Neuronal stem cell (in vitro differentiated cells): ENCODE data around the gene NKX2-2.

Experiments
- DNase-seq: peaks from one replicate; pipeline ENCODE4 v3.0.0-alpha.2; 2013; ENCODE audit warnings: low spot score
- H2AFZ ChIP-seq: one replicate; pipeline ENCODE4 v1.6.1; 2013; ENCODE audit warnings: mild to moderate bottlenecking, low read length, inconsistent platforms
- H2AK5ac ChIP-seq: 2 replicates; pipeline ENCODE4 v1.6.1; 2013; ENCODE audit warnings: low read depth, mild to moderate bottlenecking, inconsistent platforms, low read length, moderate library complexity, mixed read lengths
- H2BK120ac ChIP-seq: 2 replicates; pipeline ENCODE4 v1.6.1; 2013; ENCODE audit warnings: low read depth, mild to moderate bottlenecking, inconsistent platforms, low read length, moderate library complexity, mixed read lengths
- H2BK12ac ChIP-seq: one replicate; pipeline ENCODE4 v1.6.1; 2013; ENCODE audit warnings: low read length, inconsistent platforms
- H2BK15ac ChIP-seq: 2 replicates; pipeline ENCODE4 v1.6.1; 2013; ENCODE audit warnings: mild to moderate bottlenecking, low read length, inconsistent platforms, mixed read lengths
- H2BK5ac ChIP-seq: one replicate; pipeline ENCODE4 v1.6.1; 2013; ENCODE audit warnings: inconsistent platforms, mild to moderate bottlenecking, low read length, moderate library complexity
- H3K14ac ChIP-seq: one replicate; pipeline ENCODE4 v1.6.1; 2013; ENCODE audit warnings: low read length, inconsistent platforms
- H3K18ac ChIP-seq: 2 replicates; pipeline ENCODE4 v1.6.1; 2013; ENCODE audit warnings: low read length, inconsistent platforms
- H3K23ac ChIP-seq: 2 replicates; pipeline ENCODE4 v1.6.1; 2013; ENCODE audit warnings: low read depth, mild to moderate bottlenecking, mixed read lengths, low read length, inconsistent platforms; ENCODE audit not compliant: poor library complexity
- H3K27ac ChIP-seq: replicated peaks from 3 replicates; pipeline ENCODE4 v1.5.1; 2013; ENCODE audit warnings: low read length, inconsistent platforms
- H3K27me3 ChIP-seq, 3 experiments: 2 replicates each; pipeline ENCODE4 v1.6.1; 2013; ENCODE audit warnings: low read length in 3 of 3, mild to moderate bottlenecking in 2 of 3, inconsistent platforms in 1 of 3, low read depth in 1 of 3, mixed read lengths in 1 of 3, moderate library complexity in 1 of 3; ENCODE audit not compliant: control insufficient read depth in 3 of 3, insufficient read depth in 3 of 3
- H3K36me3 ChIP-seq, 2 donors: replicated peaks in 1 of 2; 2 replicates each; pipeline ENCODE4 v1.6.1; 2013; ENCODE audit warnings: low read length in 2 of 2; ENCODE audit not compliant: control insufficient read depth in 2 of 2, insufficient read depth in 2 of 2
- H3K4ac ChIP-seq: 2 replicates; pipeline ENCODE4 v1.6.1; 2013; ENCODE audit warnings: inconsistent platforms, mild to moderate bottlenecking, low read length, moderate library complexity
- H3K4me1 ChIP-seq, 2 donors: 1 replicate in 1 of 2; 2 replicates in 1 of 2; pipeline ENCODE4 v1.6.1; 2013; ENCODE audit warnings: low read length in 2 of 2, low read depth in 1 of 2; ENCODE audit not compliant: control insufficient read depth in 2 of 2, insufficient read depth in 1 of 2
- H3K4me2 ChIP-seq: one replicate; pipeline ENCODE4 v1.6.1; 2013; ENCODE audit warnings: mild to moderate bottlenecking, low read length, inconsistent platforms; ENCODE audit not compliant: insufficient read depth, poor library complexity, severe bottlenecking
- H3K4me3 ChIP-seq, 2 donors: 2 replicates each; pipeline ENCODE4 v1.5.1; 2013; ENCODE audit warnings: low read length in 2 of 2, mild to moderate bottlenecking in 2 of 2, inconsistent platforms in 1 of 2, moderate library complexity in 1 of 2
- H3K79me1 ChIP-seq: one replicate; pipeline ENCODE4 v1.6.1; 2013; ENCODE audit warnings: low read depth, mild to moderate bottlenecking, inconsistent platforms, low read length, moderate library complexity
- H3K9ac ChIP-seq: one replicate; pipeline ENCODE4 v1.6.1; 2013; ENCODE audit warnings: mild to moderate bottlenecking, low read depth, low read length, inconsistent platforms; ENCODE audit not compliant: poor library complexity
- H3K9me3 ChIP-seq, 2 donors: replicated peaks in 1 of 2; 2 replicates each; pipeline versions ENCODE3 to v1.6.1; 2013; ENCODE audit warnings: low read length in 2 of 2, mild to moderate bottlenecking in 2 of 2, inconsistent platforms in 1 of 2, low read depth in 1 of 2, mixed read lengths in 1 of 2, moderate library complexity in 1 of 2; ENCODE audit not compliant: control insufficient read depth in 2 of 2, insufficient read depth in 1 of 2
- H4K8ac ChIP-seq: one replicate; pipeline ENCODE4 v1.6.1; 2013; ENCODE audit warnings: low read depth, mild to moderate bottlenecking, inconsistent platforms, low read length, moderate library complexity
- H4K91ac ChIP-seq: one replicate; pipeline ENCODE4 v1.6.1; 2013; ENCODE audit warnings: low read length, low read depth, mild to moderate bottlenecking, inconsistent platforms; ENCODE audit not compliant: poor library complexity
- WGBS, 2 donors: extraction: QIAGEN DNeasy Blood & Tissue Kit; methylation state at CpG; one replicate each; pipeline ENCODE4 v1.1.7; 2013; ENCODE audit warnings: missing lambda C conversion rate in 2 of 2, mixed read lengths in 1 of 2; ENCODE audit not compliant: insufficient read length in 2 of 2, insufficient replicate concordance in 1 of 2; ENCODE audit errors: extremely low coverage in 2 of 2; 5-methylcytosine and 5-hydroxymethylcytosine counted together

Gene NKX2-2

GRCh38 chr20:21511485-21511849 is 2.4 kb downstream of the NKX2-2 start:
- H3K18ac ChIP-seq, result no peak overlapping the region

DNA sequence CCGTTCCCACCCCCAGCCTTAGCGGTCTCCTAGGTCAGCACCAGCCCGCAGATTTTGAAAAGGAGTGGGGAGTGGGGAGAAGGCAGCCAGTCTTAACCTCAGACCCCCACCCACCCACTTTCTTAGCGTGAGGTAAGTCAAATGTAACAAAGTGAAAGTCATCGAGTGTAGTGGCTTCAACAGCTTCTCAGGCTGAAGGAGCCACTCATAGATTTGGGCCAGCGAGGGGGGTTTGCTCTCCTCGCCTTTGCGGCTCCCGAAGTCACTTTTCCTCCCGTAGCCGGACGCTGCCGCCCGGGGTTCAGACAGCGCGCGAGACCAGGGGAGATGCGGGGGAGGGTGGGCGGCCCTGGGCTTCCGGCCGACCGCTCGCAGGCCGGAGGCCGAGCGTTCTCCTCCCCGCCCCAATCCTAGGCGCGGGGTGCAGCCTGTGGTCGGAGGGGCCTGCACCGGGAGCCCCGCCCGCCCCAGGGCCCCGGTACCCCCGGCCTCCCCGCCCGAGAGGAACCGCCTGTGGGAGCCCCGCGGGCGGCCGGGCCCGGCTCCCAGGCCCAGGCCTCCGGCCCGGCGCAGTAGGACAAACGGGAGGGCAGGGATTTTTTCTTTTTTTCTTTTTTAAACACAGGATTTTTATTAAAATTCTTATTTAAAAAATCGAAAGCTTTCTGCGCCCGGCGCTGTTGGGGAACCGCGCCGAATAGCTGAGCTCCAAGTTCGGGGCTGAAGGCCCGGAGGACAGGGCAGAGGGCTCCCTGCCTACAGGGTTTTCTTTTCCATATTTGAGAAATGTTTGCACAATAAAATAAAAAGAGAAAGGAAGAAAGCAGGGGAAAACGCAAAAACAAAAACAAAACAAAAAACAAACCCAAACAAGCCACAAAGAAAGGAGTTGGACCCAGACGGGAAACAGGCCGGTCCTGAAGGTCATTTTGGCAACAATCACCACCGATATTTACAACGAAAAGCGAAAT is 3.2 kb downstream of the NKX2-2 start:
- Histone ChIP-seq H3K9ac (no peak overlapping the region), H3K4me1 (peaks cover 10% of the 10 kb centered on the region in 2 donors), H3K9me3 (no peaks in the 10 kb centered on the region), H2AK5ac (no peak overlapping the region), H3K4me3 (peak overlapping the region in 1 of 2 donors; percentile 38), H3K27me3 (peaks cover 73 to 98% (median 95%) of the 10 kb centered on the region in 3 experiments), H3K4ac (no peak overlapping the region), H4K8ac (no peak overlapping the region), H3K27ac (no peak overlapping the region), H2BK12ac (no peak overlapping the region), H3K4me2 (peak overlapping the region; percentile 48), H2AFZ (peak overlapping the region; percentile 87), H3K18ac (peak overlapping the region; percentile 44), H3K79me1 (no peaks in the 10 kb centered on the region), H3K14ac (no peak overlapping the region), H3K23ac (no peak overlapping the region), H2BK15ac (no peak overlapping the region), H2BK120ac (no peak overlapping the region), H2BK5ac (no peak overlapping the region), H3K36me3 (no peaks in the 10 kb centered on the region), H4K91ac (no peak overlapping the region)
- WGBS, 2 donors, result no CpG with 5 or more reads among the region's 62 CpGs
- DNase-seq, result no peak

More at GRCh38 chr20:21511485-21511849, 2.4 kb downstream of the NKX2-2 start:
- Histone ChIP-seq H3K9ac (no peak overlapping the region), H3K27me3 (peaks cover 77 to 98% (median 95%) of the 10 kb centered on the region in 3 experiments), H4K8ac (no peak overlapping the region), H3K23ac (no peak overlapping the region), H3K9me3 (no peaks in the 10 kb centered on the region), H3K79me1 (no peaks in the 10 kb centered on the region), H3K4me1 (peaks cover 10 to 13% of the 10 kb centered on the region in 2 donors), H2AFZ (no peak overlapping the region), H2BK15ac (no peak overlapping the region), H2BK5ac (no peak overlapping the region), H3K27ac (no peak overlapping the region), H4K91ac (no peak overlapping the region), H3K36me3 (no peaks in the 10 kb centered on the region), H2AK5ac (no peak overlapping the region), H3K4me3 (no peak overlapping the region), H2BK120ac (no peak overlapping the region), H2BK12ac (no peak overlapping the region), H3K14ac (no peak overlapping the region), H3K4ac (no peak overlapping the region), H3K4me2 (no peak overlapping the region)
- no CpG with 5 or more reads among the region's 18 CpGs for WGBS, 2 donors
- DNase-seq, result no peak

- no peak overlapping the region for H3K14ac ChIP-seq
- peak overlapping the region; percentile 28 for H3K4me2 ChIP-seq
- H2AFZ ChIP-seq, result peak overlapping the region; percentile 87
- no peak overlapping the region for H3K4ac ChIP-seq
- peaks cover 7 to 10% of the 10 kb centered on the region in 2 donors for H3K4me1 ChIP-seq
- H2BK5ac ChIP-seq, result no peak overlapping the region
- peaks cover 67 to 98% (median 97%) of the 10 kb centered on the region in 3 experiments for H3K27me3 ChIP-seq
- no peak overlapping the region for H3K27ac ChIP-seq
- no peak overlapping the region for H2BK12ac ChIP-seq
- no peak overlapping the region for H2BK15ac ChIP-seq
- no peak for DNase-seq
- H3K4me3 ChIP-seq, result no peak overlapping the region
- no peak overlapping the region for H4K91ac ChIP-seq
- no peak overlapping the region for H4K8ac ChIP-seq
- H3K36me3 ChIP-seq, result no peaks in the 10 kb centered on the region
- no peaks in the 10 kb centered on the region for H3K79me1 ChIP-seq
- no CpG with 5 or more reads among the region's 43 CpGs for WGBS, 2 donors
- H2AK5ac ChIP-seq, result no peak overlapping the region
- no peak overlapping the region for H3K18ac ChIP-seq
- no peak overlapping the region for H3K23ac ChIP-seq
- no peaks in the 10 kb centered on the region for H3K9me3 ChIP-seq
- H2BK120ac ChIP-seq, result no peak overlapping the region
- no peak overlapping the region for H3K9ac ChIP-seq
Observed at GRCh38 chr20:21509597-21510371, 4.1 kb downstream of the NKX2-2 start.
